Measurements from ENCODE around the gene ABI3BP. TPM values are rescaled to one million over a fixed set of nuclear protein-coding genes. Genes with fewer than 3 reads are reported as not detected.

ABI3BP gene
- total RNA-seq, 6 donors from 2014 or later, result 46.1 to 130 (median 101) TPM

DNA sequence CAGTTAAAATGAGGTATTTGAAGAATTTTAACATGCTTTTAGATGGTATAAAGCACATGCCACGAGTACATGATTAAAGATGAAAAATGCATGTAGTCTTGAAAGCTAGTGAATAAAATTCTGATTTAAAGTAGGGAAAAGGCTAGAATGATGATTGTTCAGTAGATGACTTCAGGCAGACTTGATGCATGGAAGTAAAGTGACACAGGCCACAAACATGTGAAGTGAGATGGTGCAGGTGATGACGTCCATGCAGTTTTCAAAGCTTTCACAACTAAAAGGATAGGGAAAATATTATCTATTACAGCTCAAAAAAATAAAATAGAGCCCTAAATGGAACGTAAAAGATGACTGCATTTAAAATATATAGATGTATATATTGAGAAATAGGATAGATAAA lies 143.1 kb downstream of the ABI3BP start:
- no peaks in the 10 kb centered on the region for H3K4me1 ChIP-seq
- 81 to 83% methylated on average over 3 of the region's 3 CpGs for WGBS, 2 donors

GRCh38 chr3:100844063-100844936 lies 148.9 kb downstream of the ABI3BP start:
- Histone ChIP-seq H3K27me3 (no peaks in the 10 kb centered on the region), H3K4me3 (no peak overlapping the region), H3K27ac (no peak overlapping the region), H3K4me1 (no peaks in the 10 kb centered on the region), H3K36me3 (no peaks in the 10 kb centered on the region), H3K9me3 (no peaks in the 10 kb centered on the region)
- WGBS, 2 donors, result 58 to 74% methylated on average over 8 of the region's 8 CpGs
- TF ChIP-seq EP300 (IDR thresholded peaks at IDR 0.05), result no peak
- TF ChIP-seq POLR2AphosphoS5 (IDR thresholded peaks at IDR 0.05), result no peak
- no peak for TF ChIP-seq CTCF (IDR thresholded peaks at IDR 0.05)
- no peak for TF ChIP-seq POLR2A (IDR thresholded peaks at IDR 0.05)
- ATAC-seq (ENCODE audit: low FRiP score in 2 of 2), result no peak
- no peak for DNase-seq

More for the DNA sequence above, 143.1 kb downstream of the ABI3BP start:
- no peak for TF ChIP-seq CTCF (IDR thresholded peaks at IDR 0.05)
- no peak for TF ChIP-seq POLR2A (IDR thresholded peaks at IDR 0.05)
- no peak for TF ChIP-seq EP300 (IDR thresholded peaks at IDR 0.05)
- no peak for TF ChIP-seq POLR2AphosphoS5 (IDR thresholded peaks at IDR 0.05)
- H3K4me3 ChIP-seq, result no peak overlapping the region
- H3K36me3 ChIP-seq, result no peaks in the 10 kb centered on the region
- DNase-seq, result no peak
- H3K27ac ChIP-seq, result no peak overlapping the region
- no peak for ATAC-seq (ENCODE audit: low FRiP score in 2 of 2)
- H3K9me3 ChIP-seq, result no peaks in the 10 kb centered on the region
- no peaks in the 10 kb centered on the region for H3K27me3 ChIP-seq

GRCh38 chr3:100838157-100838556 lies 155.1 kb downstream of the ABI3BP start:
- no peaks in the 10 kb centered on the region for H3K27me3 ChIP-seq
- WGBS, 2 donors, result 61 to 69% methylated on average over 2 of the region's 2 CpGs
- H3K9me3 ChIP-seq, result no peaks in the 10 kb centered on the region
- H3K36me3 ChIP-seq, result no peaks in the 10 kb centered on the region
- no peak for ATAC-seq (ENCODE audit: low FRiP score in 2 of 2)
- no peak overlapping the region for H3K4me3 ChIP-seq
- no peaks in the 10 kb centered on the region for H3K4me1 ChIP-seq
- no peak for DNase-seq
- TF ChIP-seq CTCF (IDR thresholded peaks at IDR 0.05) (no peak), POLR2AphosphoS5 (IDR thresholded peaks at IDR 0.05) (no peak)
- H3K27ac ChIP-seq, result no peak overlapping the region

- TF ChIP-seq POLR2AphosphoS5 (IDR thresholded peaks at IDR 0.05), result no peak
- TF ChIP-seq CTCF (IDR thresholded peaks at IDR 0.05), result no peak
- TF ChIP-seq EP300 (IDR thresholded peaks at IDR 0.05), result no peak
- TF ChIP-seq POLR2A (IDR thresholded peaks at IDR 0.05), result no peak
- Histone ChIP-seq H3K4me1 (no peaks in the 10 kb centered on the region), H3K27ac (no peak overlapping the region), H3K4me3 (no peak overlapping the region), H3K9me3 (no peaks in the 10 kb centered on the region), H3K27me3 (no peaks in the 10 kb centered on the region), H3K36me3 (no peaks in the 10 kb centered on the region)
- no peak for DNase-seq
- 82 to 88% methylated on average over 1 of the region's 1 CpG for WGBS, 2 donors
- no peak for ATAC-seq (ENCODE audit: low FRiP score in 2 of 2)
Observed at GRCh38 chr3:100836661-100837060, 156.6 kb downstream of the ABI3BP start.

DNA sequence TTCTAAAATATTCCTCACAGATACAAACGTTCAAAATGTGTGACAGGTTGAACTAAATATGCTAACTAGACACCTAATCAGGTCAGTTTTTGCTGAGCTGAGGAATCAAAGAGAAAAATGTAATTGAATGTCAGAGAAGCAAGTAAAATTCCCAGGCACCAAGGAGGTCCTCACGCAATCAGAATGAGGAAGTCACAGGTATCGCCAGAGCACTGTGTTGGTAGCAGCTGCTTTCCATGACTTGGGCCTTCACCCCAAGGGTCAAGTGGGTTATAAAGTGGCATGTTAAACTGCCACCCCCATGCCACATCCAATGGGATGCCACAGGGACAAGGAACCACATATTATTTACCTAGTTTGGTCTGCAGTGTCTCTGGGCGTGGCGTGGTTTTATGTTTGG lies 158.9 kb downstream of the ABI3BP start:
- Histone ChIP-seq H3K9me3 (no peaks in the 10 kb centered on the region), H3K27me3 (no peaks in the 10 kb centered on the region), H3K4me1 (no peaks in the 10 kb centered on the region), H3K27ac (no peak overlapping the region), H3K4me3 (no peak overlapping the region), H3K36me3 (no peaks in the 10 kb centered on the region)
- 93 to 94% methylated on average over 5 of the region's 5 CpGs for WGBS, 2 donors
- DNase-seq (no peak), ATAC-seq (ENCODE audit: low FRiP score in 2 of 2) (no peak)
- no peak for TF ChIP-seq POLR2AphosphoS5 (IDR thresholded peaks at IDR 0.05)
- TF ChIP-seq EP300 (IDR thresholded peaks at IDR 0.05), result no peak
- no peak for TF ChIP-seq CTCF (IDR thresholded peaks at IDR 0.05)
- no peak for TF ChIP-seq POLR2A (IDR thresholded peaks at IDR 0.05)

Measured in upper lobe of left lung (tissue), 6 donors.